Keratinocyte (primary cell): ENCODE results near the gene ZNF688.

Experiments used
- CTCF ChIP-seq, 3 experiments: IDR thresholded peaks in 1 of 3; conservative IDR thresholded peaks in 1 of 3; optimal IDR thresholded peaks in 1 of 3; 2 replicates in 2 of 3; 3 replicates in 1 of 3; pipeline versions ENCODE3 to v1.5.1; 2011; ENCODE audit warnings: low read length in 3 of 3, mild to moderate bottlenecking in 3 of 3, moderate library complexity in 2 of 3, control low read depth in 1 of 3, inconsistent platforms in 1 of 3; ENCODE audit not compliant: insufficient read depth in 2 of 3; ENCODE audit errors: extremely low read depth in 1 of 3
- EZH2 ChIP-seq: IDR thresholded peaks from one replicate; pipeline ENCODE4 v1.6.1; 2012; ENCODE audit warnings: inconsistent platforms, mild to moderate bottlenecking, low read length, moderate library complexity

- TF ChIP-seq CTCF (optimal IDR thresholded peaks at IDR 0.05 in 1 of 3, IDR thresholded peaks at IDR 0.05 in 1 of 3, conservative IDR thresholded peaks at IDR 0.05 in 1 of 3; ENCODE audit: extremely low read depth in 1 of 3, insufficient read depth in 2 of 3, low read length in 3 of 3) (no peak), EZH2 (no peak)
Observed at GRCh38 chr16:30562021-30562420, 9.5 kb downstream of the ZNF688 start.
